ENCODE measurements around the gene HLA-A.

HLA-A gene

DNA sequence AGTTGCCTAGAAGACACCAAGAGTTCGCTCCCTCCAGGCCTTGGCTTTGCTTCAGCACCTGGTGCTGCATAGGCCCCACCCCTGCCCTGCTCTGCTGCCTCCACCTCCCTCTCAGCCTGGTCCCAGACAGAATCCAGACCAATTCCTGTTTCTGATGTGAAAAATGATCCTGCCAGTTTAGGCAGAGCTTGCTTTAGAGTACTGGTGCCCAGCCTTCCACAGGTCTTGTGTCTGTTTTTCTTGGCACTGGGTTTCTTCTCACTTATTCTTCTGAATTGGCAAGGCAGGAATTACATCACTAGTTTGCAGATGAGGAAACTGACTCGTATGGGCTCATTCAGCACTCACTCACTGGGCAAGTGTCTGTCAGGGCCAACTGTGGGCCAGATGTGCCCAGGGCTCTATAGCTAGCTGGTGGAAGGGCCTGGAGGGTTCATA, 53.0 kb downstream of the HLA-A start:
- TF ChIP-seq, protein P1, sequence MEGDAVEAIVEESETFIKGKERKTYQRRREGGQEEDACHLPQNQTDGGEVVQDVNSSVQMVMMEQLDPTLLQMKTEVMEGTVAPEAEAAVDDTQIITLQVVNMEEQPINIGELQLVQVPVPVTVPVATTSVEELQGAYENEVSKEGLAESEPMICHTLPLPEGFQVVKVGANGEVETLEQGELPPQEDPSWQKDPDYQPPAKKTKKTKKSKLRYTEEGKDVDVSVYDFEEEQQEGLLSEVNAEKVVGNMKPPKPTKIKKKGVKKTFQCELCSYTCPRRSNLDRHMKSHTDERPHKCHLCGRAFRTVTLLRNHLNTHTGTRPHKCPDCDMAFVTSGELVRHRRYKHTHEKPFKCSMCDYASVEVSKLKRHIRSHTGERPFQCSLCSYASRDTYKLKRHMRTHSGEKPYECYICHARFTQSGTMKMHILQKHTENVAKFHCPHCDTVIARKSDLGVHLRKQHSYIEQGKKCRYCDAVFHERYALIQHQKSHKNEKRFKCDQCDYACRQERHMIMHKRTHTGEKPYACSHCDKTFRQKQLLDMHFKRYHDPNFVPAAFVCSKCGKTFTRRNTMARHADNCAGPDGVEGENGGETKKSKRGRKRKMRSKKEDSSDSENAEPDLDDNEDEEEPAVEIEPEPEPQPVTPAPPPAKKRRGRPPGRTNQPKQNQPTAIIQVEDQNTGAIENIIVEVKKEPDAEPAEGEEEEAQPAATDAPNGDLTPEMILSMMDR (IDR thresholded peaks at IDR 0.05), result no peak
- DNase-seq (ENCODE audit: low spot score), result no peak
- H3K4me3 ChIP-seq, result no peak overlapping the region
- no peak overlapping the region for H3K27ac ChIP-seq
